Body of pancreas (tissue), 4 donors: Measurements from ENCODE around the gene ROBO1. TPM values are rescaled to one million over a fixed set of nuclear protein-coding genes. Genes with fewer than 3 reads are reported as not detected.

Experiments
- ATAC-seq: fragments of 150-250 bp; one replicate; pipeline ENCODE4 v1.9.1; 2016
- DNase-seq, 4 donors: peaks; one replicate each; pipeline ENCODE4 v3.0.0-alpha.2; 2019
- H3K27ac ChIP-seq, 4 donors: fragments of 200-600 bp; sonication (generic); 1 replicate in 3 of 4; 2 replicates in 1 of 4; pipeline versions ENCODE4 v1.5.1 to v1.6.1; 2016 to 2019; ENCODE audit warnings: mild to moderate bottlenecking in 1 of 4, mixed read lengths in 1 of 4, moderate library complexity in 1 of 4
- H3K27me3 ChIP-seq, 2 donors: fragments of 200-600 bp; sonication (generic); one replicate each; pipeline ENCODE4 v1.6.0; 2016; ENCODE audit warnings: mild to moderate bottlenecking in 1 of 2
- H3K36me3 ChIP-seq, 2 donors: fragments of 200-600 bp; sonication (generic); replicated peaks in 1 of 2; 2 replicates each; pipeline ENCODE4 v1.5.1; 2016; ENCODE audit warnings: low read depth in 2 of 2; ENCODE audit not compliant: insufficient read depth in 1 of 2
- H3K4me1 ChIP-seq: fragments of 200-600 bp; sonication (generic); one replicate; pipeline ENCODE4 v1.6.0; 2016
- H3K4me3 ChIP-seq, 2 donors: fragments of 200-600 bp; sonication (generic); 1 replicate in 1 of 2; 2 replicates in 1 of 2; pipeline ENCODE4 v1.5.1; 2016 to 2019
- H3K9me3 ChIP-seq, 3 donors: fragments of 200-600 bp; sonication (generic); 1 replicate in 2 of 3; 2 replicates in 1 of 3; pipeline ENCODE4 v1.5.1; 2016
- CTCF ChIP-seq, 7 experiments: fragments of 450-650 bp in 4 of 7; fragments of 200-600 bp in 3 of 7; sonication (generic) in 3 of 7; IDR thresholded peaks; one replicate each; pipeline ENCODE4 v1.5.1; 2016 to 2019; ENCODE audit warnings: antibody characterized with exemption in 7 of 7
- POLR2A ChIP-seq, 3 donors: fragments of 450-650 bp; IDR thresholded peaks; one replicate each; pipeline ENCODE4 v1.6.1; 2016; ENCODE audit warnings: antibody characterized with exemption in 3 of 3, mild to moderate bottlenecking in 2 of 3
- WGBS, 2 donors: methylation state at CpG; one replicate each; pipeline ENCODE4 v1.1.5; 2017; 5-methylcytosine and 5-hydroxymethylcytosine counted together
- intact Hi-C: fragments of 100-400 bp; cut with DNase I; formaldehyde crosslinking; loops from one replicate; pipeline ENCODE4 v1.15.1; 2023
- total RNA-seq, 2 donors: library from RNA; depleted of rRNA; stranded (reverse); fragments of >200 nt; gene quantifications; one replicate each; pipeline ENCODE4 v1.1.0, GENCODE V29; 2016

Gene ROBO1
- total RNA-seq, 2 donors from 2014 or later = 3.9 to 9.9 TPM

- no peaks in the 10 kb centered on the region for H3K36me3 ChIP-seq
- 54 to 61% methylated on average over 3 of the region's 3 CpGs for WGBS, 2 donors
- DNase-seq (no peak), ATAC-seq (no peak)
- no peaks in the 10 kb centered on the region for H3K9me3 ChIP-seq
- intact Hi-C loops = no loop called here
- TF ChIP-seq CTCF (IDR thresholded peaks at IDR 0.05) (no peak), POLR2A (IDR thresholded peaks at IDR 0.05) (no peak)
- no peak overlapping the region for H3K4me3 ChIP-seq
- H3K27ac ChIP-seq = no peak overlapping the region
- H3K27me3 ChIP-seq = no peaks in the 10 kb centered on the region
- no peaks in the 10 kb centered on the region for H3K4me1 ChIP-seq
Observed at GRCh38 chr3:78976200-78976599, 791.6 kb downstream of the ROBO1 start.

- TF ChIP-seq CTCF (IDR thresholded peaks at IDR 0.05) = no peak
- TF ChIP-seq POLR2A (IDR thresholded peaks at IDR 0.05) = no peak
Observed at GRCh38 chr3:78974181-78974790, 793.5 kb downstream of the ROBO1 start.

GRCh38 chr3:78972617-78973301 lies 795.0 kb downstream of the ROBO1 start:
- DNase-seq (no peak), ATAC-seq (no peak)
- intact Hi-C loops = no loop called here
- Histone ChIP-seq H3K9me3 (no peaks in the 10 kb centered on the region), H3K27me3 (no peaks in the 10 kb centered on the region), H3K36me3 (no peaks in the 10 kb centered on the region), H3K4me3 (no peak overlapping the region), H3K27ac (no peak overlapping the region), H3K4me1 (no peaks in the 10 kb centered on the region)
- WGBS, 2 donors = 62 to 66% methylated on average over 2 of the region's 2 CpGs
- no peak for TF ChIP-seq POLR2A (IDR thresholded peaks at IDR 0.05)
- no peak for TF ChIP-seq CTCF (IDR thresholded peaks at IDR 0.05)

More at GRCh38 chr3:78974181-78974790, 793.5 kb downstream of the ROBO1 start:
- Histone ChIP-seq H3K4me1 (no peaks in the 10 kb centered on the region), H3K27ac (no peak overlapping the region), H3K4me3 (no peak overlapping the region), H3K27me3 (no peaks in the 10 kb centered on the region), H3K36me3 (no peaks in the 10 kb centered on the region), H3K9me3 (no peaks in the 10 kb centered on the region)
- intact Hi-C loops = no loop called here
- ATAC-seq = no peak
- WGBS, 2 donors = 64 to 68% methylated on average over 7 of the region's 7 CpGs
- DNase-seq = no peak

- intact Hi-C loops = no loop called here
- DNase-seq = no peak
- Histone ChIP-seq H3K27ac (no peak overlapping the region), H3K27me3 (no peaks in the 10 kb centered on the region), H3K36me3 (no peaks in the 10 kb centered on the region), H3K9me3 (no peaks in the 10 kb centered on the region), H3K4me1 (no peaks in the 10 kb centered on the region), H3K4me3 (no peak overlapping the region)
- no peak for TF ChIP-seq CTCF (IDR thresholded peaks at IDR 0.05)
- no peak for TF ChIP-seq POLR2A (IDR thresholded peaks at IDR 0.05)
- no peak for ATAC-seq
- WGBS, 2 donors = 29 to 57% methylated on average over 1 of the region's 1 CpG
Observed at GRCh38 chr3:78970656-78971055, 797.1 kb downstream of the ROBO1 start.

- H3K9me3 ChIP-seq = no peaks in the 10 kb centered on the region
- H3K4me3 ChIP-seq = no peak overlapping the region
- DNase-seq = no peak
- no peaks in the 10 kb centered on the region for H3K27me3 ChIP-seq
- no peaks in the 10 kb centered on the region for H3K4me1 ChIP-seq
- H3K36me3 ChIP-seq = no peaks in the 10 kb centered on the region
- ATAC-seq = no peak
- H3K27ac ChIP-seq = no peak overlapping the region
- intact Hi-C loops = no loop called here
- 54 to 62% methylated on average over 2 of the region's 2 CpGs for WGBS, 2 donors
- no peak for TF ChIP-seq CTCF (IDR thresholded peaks at IDR 0.05)
- TF ChIP-seq POLR2A (IDR thresholded peaks at IDR 0.05) = no peak
Observed at GRCh38 chr3:78969483-78969882, 798.3 kb downstream of the ROBO1 start.
